Neutrophil (primary cell): ENCODE results near the gene CDKAL1.
"Not testable (repeated sequence)": the region's sequence is repeated elsewhere in the genome, so short reads cannot be mapped to it uniquely, and the experiment has no call there.

ENCODE experiments used
- H3K27ac ChIP-seq: fragments of 200-600 bp; sonication (generic); 2 replicates; pipeline ENCODE4 v1.5.1; 2016; ENCODE audit warnings: mild to moderate bottlenecking, moderate library complexity
- H3K27me3 ChIP-seq: fragments of 200-600 bp; sonication (generic); 2 replicates; pipeline ENCODE4 v1.6.0; 2016; ENCODE audit warnings: mild to moderate bottlenecking
- H3K36me3 ChIP-seq: fragments of 200-600 bp; sonication (generic); 2 replicates; pipeline ENCODE4 v1.5.1; 2017
- H3K4me1 ChIP-seq, 2 experiments: fragments of 200-600 bp in 1 of 2; sonication (generic) in 1 of 2; 1 replicate in 1 of 2; 2 replicates in 1 of 2; pipeline versions ENCODE4 v1.5.1 to v1.6.1; 2013 to 2016; ENCODE audit warnings: low read depth in 1 of 2, low read length in 1 of 2, mild to moderate bottlenecking in 1 of 2, moderate library complexity in 1 of 2; ENCODE audit not compliant: control insufficient read depth in 1 of 2, insufficient read depth in 1 of 2
- H3K4me3 ChIP-seq, 2 experiments: fragments of 200-600 bp in 1 of 2; sonication (generic) in 1 of 2; 1 replicate in 1 of 2; 2 replicates in 1 of 2; pipeline ENCODE4 v1.5.1; 2013 to 2016; ENCODE audit warnings: low read depth in 1 of 2, low read length in 1 of 2, mild to moderate bottlenecking in 1 of 2, moderate library complexity in 1 of 2
- H3K9me3 ChIP-seq: fragments of 200-600 bp; sonication (generic); 2 replicates; pipeline ENCODE4 v1.5.1; 2016
- TF ChIP-seq, protein P1 (sequence below): fragments of 200-600 bp; sonication (generic); IDR thresholded peaks from 2 replicates; pipeline ENCODE4 v1.5.1; 2016; ENCODE audit warnings: antibody characterized with exemption

Gene CDKAL1

GRCh38 chr6:21049148-21049547 is 514.9 kb downstream of the CDKAL1 start:
- Histone ChIP-seq H3K9me3 (no peaks in the 10 kb centered on the region), H3K4me3 (no peak overlapping the region), H3K4me1 (no peaks in the 10 kb centered on the region), H3K27me3 (no peaks in the 10 kb centered on the region), H3K36me3 (no peaks in the 10 kb centered on the region), H3K27ac (no peak overlapping the region)
- TF ChIP-seq, protein P1, sequence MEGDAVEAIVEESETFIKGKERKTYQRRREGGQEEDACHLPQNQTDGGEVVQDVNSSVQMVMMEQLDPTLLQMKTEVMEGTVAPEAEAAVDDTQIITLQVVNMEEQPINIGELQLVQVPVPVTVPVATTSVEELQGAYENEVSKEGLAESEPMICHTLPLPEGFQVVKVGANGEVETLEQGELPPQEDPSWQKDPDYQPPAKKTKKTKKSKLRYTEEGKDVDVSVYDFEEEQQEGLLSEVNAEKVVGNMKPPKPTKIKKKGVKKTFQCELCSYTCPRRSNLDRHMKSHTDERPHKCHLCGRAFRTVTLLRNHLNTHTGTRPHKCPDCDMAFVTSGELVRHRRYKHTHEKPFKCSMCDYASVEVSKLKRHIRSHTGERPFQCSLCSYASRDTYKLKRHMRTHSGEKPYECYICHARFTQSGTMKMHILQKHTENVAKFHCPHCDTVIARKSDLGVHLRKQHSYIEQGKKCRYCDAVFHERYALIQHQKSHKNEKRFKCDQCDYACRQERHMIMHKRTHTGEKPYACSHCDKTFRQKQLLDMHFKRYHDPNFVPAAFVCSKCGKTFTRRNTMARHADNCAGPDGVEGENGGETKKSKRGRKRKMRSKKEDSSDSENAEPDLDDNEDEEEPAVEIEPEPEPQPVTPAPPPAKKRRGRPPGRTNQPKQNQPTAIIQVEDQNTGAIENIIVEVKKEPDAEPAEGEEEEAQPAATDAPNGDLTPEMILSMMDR: no peak

DNA sequence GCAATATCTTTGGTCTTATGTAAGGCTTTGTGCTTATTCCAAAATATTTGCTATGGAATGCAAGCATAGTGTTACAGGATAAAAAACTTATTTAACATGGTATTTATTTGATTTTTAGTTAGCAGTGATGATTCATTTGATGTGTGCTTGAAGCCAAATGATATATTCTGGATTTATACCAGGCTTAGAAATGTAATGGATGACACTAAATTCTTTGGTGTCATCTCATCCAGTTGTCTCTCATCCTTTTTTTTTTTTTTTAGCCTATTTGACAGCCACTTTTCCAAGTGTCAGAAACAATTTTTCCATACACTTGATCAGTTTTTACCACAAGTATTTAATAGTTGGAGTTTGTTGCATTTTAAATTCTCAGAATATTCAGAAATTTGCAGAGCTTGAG is 515.3 kb downstream of the CDKAL1 start:
- Histone ChIP-seq H3K27me3 (no peaks in the 10 kb centered on the region), H3K9me3 (no peaks in the 10 kb centered on the region), H3K27ac (no peak overlapping the region), H3K4me1 (no peaks in the 10 kb centered on the region), H3K36me3 (no peaks in the 10 kb centered on the region), H3K4me3 (no peak overlapping the region)
- TF ChIP-seq, protein P1: no peak

- Histone ChIP-seq H3K4me3 (no peak overlapping the region), H3K9me3 (no peaks in the 10 kb centered on the region), H3K27ac (no peak overlapping the region), H3K27me3 (no peaks in the 10 kb centered on the region), H3K4me1 (no peaks in the 10 kb centered on the region), H3K36me3 (no peaks in the 10 kb centered on the region)
- TF ChIP-seq, protein P1: no peak
These were observed 516.7 kb downstream of the CDKAL1 start for GRCh38 chr6:21050935-21051334.

DNA sequence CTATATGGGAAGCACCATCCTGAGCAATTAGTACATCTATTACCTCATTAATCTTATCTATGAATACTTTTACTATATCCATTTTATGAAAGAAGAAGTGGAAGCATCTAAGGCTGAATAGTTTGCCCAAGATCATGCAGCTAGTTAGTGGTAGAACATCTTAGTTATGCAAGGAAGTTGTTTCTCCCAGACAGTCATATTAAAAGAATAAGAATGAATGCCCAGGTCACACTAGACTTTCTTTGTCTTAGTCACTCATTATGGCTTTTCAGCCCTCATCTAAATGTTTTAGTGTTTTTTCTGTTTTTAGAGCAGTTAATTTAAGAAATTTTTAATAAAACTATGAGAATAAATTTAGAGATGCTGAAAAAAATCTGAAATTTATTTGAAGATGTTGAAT is 517.5 kb downstream of the CDKAL1 start:
- Histone ChIP-seq H3K4me1 (no peaks in the 10 kb centered on the region), H3K27me3 (no peaks in the 10 kb centered on the region)
- TF ChIP-seq, protein P1: no peak

DNA sequence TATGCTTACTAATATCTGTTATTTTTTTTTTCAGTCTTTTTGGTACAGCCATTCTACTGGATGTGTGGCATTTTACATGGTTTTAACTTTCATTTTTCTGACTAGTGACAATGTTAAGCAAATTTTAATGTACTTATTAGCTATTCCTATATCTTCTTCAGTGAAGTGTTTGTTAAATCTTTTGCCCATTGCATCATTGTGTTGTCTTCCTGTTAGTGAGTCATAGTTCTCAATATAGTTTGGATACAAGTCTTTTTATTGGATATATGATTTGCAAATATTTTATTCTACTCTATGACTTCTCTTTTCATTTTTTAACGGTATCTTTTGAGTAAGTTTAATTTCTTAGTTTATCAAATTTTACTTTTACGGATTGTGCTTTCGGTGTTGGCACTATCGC is 519.4 kb downstream of the CDKAL1 start:
- peaks cover 5% of the 10 kb centered on the region for H3K9me3 ChIP-seq
- H3K4me3 ChIP-seq: no peak overlapping the region
- H3K27ac ChIP-seq: no peak overlapping the region
- H3K27me3 ChIP-seq: no peaks in the 10 kb centered on the region
- TF ChIP-seq, protein P1: no peak
- H3K4me1 ChIP-seq: no peaks in the 10 kb centered on the region
- no peaks in the 10 kb centered on the region for H3K36me3 ChIP-seq

More for the DNA sequence above, 517.5 kb downstream of the CDKAL1 start:
- H3K27ac ChIP-seq: no peak overlapping the region
- H3K9me3 ChIP-seq: no peaks in the 10 kb centered on the region
- no peak overlapping the region for H3K4me3 ChIP-seq
- no peaks in the 10 kb centered on the region for H3K36me3 ChIP-seq

DNA sequence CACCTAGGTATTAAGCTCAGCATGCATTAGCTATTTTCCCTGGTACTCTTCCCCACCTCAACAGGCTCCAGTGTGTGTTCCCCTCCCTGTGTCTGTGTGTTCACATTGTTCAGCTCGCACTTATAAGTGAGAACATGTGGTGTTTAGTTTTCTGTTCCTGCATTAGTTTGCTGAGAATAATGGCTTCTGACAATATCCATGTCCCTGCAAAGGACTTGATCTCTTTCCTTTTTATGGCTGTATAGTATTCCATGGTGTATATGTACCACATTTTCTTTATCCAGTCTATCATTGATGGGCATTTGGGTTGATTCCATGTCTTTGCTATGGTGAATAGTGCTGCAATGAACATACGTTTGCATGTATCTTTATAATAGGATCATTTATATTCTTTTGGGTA is 521.2 kb downstream of the CDKAL1 start:
- H3K4me3 ChIP-seq, H3K9me3 ChIP-seq, H3K4me1 ChIP-seq, H3K27me3 ChIP-seq, H3K27ac ChIP-seq, H3K36me3 ChIP-seq: not testable (repeated sequence)
